Measurements from ENCODE around the gene DNASE1L1.

Gene DNASE1L1

DNA sequence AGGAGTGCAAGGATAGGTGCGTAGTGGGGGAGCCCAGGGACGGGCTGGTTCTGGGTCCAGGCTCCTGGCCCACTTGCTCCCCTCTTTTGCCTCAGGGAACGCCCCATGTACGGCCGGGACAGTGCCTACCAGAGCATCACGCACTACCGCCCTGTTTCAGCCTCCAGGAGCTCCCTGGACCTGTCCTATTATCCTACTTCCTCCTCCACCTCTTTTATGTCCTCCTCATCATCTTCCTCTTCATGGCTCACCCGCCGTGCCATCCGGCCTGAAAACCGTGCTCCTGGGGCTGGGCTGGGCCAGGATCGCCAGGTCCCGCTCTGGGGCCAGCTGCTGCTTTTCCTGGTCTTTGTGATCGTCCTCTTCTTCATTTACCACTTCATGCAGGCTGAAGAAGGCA lies 28.3 kb downstream of the DNASE1L1 start:
- no peak for FAIRE-seq

- FAIRE-seq: no peak
Measured at GRCh38 chrX:154380153-154380552, 28.9 kb downstream of the DNASE1L1 start.

DNA sequence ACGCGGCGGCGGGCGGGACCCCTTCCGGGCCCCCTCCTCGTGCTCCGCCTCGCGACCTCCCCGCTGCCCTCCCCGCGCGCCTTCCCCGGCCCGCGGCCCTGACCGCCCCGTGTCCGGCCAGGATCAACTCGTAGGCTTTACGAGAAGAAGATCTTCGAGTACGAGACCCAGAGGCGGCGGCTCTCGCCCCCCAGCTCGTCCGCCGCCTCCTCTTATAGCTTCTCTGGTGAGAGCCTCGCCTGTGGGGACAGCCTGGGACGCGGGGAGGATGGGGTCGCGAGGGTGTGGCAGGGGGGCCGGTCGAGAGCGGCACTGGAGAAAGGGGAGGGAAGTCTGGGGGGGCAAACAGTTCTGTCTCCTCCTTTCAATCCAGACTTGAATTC lies 29.5 kb downstream of the DNASE1L1 start:
- FAIRE-seq: no peak

GRCh38 chrX:154378799-154379568 lies 30.1 kb downstream of the DNASE1L1 start, which contains the start of gene EMD:
EMD (plus strand) TSS chrX:154379295; CDS start chrX:154379485, 190 bp downstream.
- FAIRE-seq: peak; percentile 93

- no peak for FAIRE-seq
Measured at GRCh38 chrX:154378059-154378798, 30.8 kb downstream of the DNASE1L1 start.

GRCh38 chrX:154376774-154377173 lies 32.3 kb downstream of the DNASE1L1 start:
- no peak for FAIRE-seq

DNA sequence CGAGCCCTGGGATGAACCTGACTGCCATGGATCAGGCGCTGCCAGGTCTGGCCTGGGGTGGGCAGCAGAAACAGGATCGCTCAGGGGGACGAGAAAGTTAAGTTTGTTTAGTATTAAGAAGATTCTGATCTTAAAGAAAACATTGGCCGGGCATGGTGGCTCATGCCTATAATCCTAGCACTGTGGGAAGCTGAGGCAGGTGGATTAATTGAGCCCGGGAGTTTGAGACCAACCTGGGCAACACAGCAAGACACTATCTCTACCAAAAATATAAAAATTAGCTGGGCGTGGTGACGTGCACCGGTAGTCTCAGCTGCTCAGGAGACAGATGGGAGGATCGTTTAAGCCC lies 33.9 kb downstream of the DNASE1L1 start:
- FAIRE-seq: no peak

DNA sequence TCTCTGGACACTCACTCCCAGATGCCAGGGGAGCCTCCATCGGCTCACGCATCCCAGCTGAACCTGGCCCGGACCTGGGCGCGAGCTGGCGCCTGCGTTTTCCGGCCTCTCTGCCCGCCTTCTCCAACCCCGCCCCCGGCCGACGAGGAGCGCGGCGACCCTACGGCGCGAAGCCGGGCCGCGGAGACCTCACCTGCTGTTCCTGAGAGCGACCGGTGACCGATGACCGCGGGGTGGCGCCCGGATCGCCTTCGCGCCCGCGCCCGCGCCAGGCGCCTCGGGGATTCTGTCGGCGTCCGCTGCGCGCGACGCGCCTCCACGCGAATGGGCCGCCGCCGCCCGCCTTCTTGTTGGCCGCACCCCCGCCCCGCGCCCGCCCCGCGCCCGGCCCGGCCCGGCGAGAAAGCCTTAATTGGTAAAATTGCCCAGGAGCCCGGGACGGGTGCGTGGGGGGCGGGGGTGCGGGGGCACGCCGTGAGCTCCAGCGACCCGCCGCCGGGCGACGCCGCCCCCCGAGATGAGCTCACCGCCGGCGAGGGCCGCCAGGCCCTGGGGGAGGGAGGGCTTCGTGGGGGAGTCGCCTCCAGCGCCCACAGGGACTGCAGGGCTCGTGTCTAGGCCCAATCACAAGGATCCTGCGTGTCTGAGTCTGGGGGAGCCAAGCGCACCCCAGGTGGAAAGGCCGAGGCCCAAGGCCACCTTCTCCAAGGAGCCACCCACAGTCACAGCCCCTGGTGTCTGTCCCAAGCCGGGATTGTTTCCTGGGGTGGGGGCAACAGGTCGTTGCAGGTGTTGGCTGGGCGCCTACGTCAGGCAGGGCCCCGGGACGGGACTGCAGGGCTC lies 34.5 kb downstream of the DNASE1L1 start, which contains the start of gene FLNA:
Gene FLNA (minus strand): TSS at position 322 of the 843 bp plus-strand sequence. CDS start 3,389 bp downstream, outside the sequence.
- no peak for FAIRE-seq

DNA sequence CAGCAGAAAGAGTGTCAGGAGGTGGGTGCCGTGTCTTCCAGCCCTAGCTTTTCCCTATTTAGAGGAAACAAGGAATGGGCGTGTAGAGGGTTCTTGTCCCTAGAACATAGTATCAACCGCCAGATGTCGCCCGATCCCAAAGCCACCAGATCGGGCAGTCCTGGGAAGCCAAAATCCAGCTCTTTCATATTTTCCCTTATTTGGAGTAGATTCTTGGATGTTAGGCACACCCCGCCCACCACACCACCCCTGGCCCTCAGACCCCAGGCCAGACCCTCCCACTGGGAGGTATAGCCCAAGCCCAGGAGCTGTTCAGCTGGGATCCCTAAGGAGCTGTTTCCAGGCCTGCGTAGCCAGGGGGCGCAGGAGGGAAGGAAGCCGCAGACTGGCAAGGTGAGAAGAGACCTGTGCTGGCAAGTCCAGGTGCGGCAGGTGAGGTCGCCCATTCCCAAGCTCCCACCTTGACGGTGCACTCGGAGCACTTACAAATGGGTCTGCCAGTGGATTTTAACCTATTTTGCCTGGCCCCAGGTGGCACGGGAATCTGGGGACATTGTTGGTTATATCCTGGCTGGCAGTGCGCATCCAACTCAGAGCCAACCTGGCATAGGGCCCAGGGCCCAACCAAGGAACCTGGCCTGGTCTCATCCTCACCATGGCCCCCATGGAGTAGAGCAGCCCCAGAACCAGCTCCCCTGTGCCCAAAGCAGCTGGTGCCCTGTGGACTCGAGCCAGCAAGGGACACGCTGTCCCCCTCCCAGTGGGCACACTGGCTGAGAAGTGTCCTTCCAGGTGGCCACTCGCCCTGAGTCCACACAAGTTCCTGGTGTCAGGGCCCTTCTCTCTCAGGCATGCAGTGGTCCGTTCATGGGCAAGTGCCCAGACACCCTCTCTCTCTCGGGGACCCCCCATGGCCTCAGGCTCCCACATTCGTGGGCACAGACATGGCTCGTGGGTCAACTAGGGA lies 35.4 kb downstream of the DNASE1L1 start:
- FAIRE-seq: no peak

DNA sequence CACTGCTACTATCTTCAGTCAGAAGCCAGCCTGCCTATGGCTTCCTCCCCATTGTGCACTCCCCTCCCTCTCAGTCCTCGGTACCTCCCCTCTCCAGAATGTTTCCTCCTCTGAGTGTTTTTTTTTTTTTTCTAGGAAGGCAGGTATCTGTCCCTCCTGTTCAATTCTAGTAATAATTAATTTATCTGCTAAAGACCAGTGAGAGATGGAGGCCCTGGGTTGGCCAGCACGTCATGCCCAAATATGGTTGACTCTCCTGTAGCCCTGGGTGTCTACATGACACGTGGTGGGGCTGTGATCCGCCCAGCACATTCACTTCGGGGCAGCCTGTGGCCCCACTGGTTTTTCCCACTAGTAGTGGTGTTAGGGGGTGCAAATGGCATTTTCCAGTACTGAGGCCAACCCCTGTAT lies 36.4 kb downstream of the DNASE1L1 start:
- FAIRE-seq: no peak

GRCh38 chrX:154371789-154372300 lies 37.2 kb downstream of the DNASE1L1 start:
- FAIRE-seq: no peak

DNA sequence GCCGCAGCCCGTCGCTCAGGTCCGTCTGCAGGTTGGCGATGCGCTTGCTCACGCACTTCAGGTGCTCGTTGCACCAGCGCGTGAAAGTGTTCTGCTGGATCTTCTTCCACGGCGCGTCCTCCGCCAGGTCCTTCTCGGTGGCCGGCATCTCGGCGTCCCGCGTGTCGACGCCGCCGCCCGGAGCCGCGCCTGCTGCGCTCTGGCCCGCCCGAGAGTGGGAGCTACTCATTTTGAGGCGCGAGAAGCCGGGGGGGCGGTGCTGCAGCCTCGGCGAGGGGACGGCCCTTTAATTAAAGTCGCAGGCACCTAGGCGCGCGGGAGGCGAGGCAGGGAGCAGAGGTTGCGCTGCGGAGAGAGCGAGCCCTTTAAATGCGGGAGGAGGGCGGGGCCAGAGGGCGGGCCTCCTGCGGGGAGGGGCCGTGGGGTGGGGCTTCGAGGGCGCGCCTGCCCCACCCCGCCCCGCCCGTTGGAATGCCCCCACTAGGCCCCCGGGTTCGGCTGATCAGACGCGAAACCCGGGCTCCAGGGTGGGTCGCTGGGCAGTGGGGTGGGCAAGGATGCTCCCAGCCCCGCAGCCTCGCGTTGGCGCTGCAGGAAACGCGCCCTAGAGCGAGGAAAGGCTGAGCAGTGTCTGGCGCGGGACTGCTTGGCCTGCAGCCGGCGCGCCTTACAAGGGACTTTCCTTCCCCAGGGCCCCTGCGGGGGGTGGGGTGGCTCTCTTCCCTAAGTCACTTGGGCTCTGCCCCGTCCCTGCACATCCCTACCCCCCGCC lies 37.9 kb downstream of the DNASE1L1 start:
- FAIRE-seq: no peak

DNA sequence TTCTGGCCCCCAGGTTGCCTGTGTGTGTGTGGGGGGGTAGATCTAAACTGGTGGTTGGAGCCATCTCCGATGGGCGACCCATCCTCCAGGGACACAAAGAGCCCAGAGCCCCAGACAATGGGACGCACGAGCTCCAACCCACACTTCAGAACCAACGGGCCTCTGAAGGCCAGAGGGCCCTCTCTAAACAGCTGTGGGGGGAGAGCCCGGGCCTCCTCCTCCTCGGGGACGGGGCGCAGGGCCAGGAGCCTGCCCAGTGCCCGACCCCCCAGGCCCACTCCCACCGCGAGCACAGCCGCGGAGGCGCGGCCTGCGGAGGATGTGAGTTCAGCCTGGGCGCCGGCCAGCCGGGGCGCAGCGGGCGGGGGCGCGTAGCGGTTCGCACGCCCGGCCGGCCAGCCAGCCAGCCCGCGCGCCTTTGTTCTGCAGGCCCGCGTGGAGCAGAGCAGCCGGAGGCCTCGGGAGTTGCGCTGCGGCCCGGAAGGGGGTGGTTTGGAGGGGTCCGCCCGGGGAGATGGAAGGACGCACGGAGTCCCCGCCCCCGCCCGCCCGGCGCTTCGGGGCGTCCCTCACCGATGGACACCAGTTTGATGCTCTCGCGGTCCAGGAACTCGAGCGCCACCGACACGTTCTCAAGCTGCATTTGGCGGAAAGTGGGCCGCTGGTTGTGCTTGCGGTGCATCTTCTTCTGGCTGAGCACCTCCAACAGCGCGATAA lies 38.6 kb downstream of the DNASE1L1 start:
- no peak for FAIRE-seq

DNA sequence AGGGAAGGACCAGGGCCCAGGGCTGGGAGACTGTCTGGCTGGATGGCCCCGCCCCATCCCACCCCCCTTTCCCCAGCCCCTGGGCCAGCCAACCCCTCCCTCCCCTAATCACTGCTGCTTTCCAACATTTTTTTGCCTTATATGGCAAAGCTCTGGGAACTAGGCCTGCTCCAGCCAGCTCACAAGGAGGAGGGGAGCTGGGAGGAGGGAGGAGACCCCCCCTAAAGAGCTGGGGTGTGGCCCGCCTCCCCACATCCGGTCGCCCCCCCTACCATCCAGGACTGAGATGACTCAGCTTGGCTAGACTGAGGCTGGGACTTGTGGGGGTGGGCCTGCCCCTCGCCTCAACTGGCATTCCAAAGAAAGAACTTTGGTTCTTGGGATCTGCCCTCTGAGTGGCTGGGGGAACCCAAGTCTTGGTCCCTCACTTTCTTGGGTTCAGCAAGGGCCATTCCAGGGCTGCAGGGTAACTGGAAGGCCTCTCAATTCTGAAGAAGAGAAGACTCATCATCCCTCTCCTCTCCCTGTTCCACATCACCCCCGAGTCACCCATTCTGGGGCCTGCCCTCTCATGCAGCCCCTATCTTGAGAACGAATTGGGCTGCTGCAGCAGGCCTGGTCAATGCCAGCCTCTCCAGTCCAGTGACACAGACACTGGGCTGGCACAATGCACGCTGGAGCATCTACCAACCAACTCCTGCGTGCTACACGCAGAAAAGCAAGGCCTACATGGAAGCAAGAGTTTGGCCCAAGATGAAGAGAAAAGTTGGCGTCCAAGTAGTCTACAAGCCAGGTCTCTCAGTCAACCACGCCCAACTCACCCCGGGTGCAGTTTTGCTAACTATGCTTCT lies 39.4 kb downstream of the DNASE1L1 start:
- FAIRE-seq: no peak

DNA sequence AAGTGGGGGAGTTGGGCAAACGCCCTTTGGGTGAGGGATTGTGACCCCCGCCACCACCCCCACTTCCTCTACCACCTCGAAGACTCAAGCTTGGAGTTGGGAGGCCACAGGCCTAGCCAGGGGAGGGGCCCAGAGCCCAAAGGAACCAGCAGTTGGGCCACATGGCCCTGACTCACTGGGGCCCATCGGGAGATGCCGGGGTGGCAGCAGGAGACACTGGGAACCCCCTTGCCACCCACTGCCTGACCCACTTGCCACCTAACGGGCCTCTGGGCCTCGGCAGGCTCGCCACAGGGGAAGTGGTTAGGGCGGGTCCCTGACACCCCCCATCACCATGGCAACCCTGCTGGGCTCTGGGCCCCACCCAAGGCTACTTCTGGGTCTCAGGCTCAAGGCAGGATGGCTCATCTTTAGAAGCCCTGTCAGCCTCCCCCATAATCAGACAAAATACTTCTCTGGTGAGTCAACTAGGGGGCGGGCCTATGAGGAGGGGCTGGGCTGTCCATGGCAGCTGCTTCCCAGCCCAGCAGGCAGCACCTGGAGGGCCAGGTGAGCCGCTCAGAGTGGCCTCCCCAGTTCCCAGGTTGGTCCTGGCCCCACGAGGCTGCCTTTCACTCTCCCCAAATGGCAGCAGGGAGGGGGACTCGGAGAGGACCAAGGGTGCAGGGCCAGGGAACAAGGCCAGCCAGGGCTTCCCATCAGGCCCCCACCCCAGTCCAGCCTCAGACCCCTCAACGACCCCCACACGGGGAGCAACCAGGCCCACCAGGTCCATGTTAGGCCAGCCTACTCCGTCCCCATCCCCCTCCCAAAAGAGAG lies 40.2 kb downstream of the DNASE1L1 start:
- FAIRE-seq: no peak

GRCh38 chrX:154367474-154368308 lies 41.4 kb downstream of the DNASE1L1 start:
- no peak for FAIRE-seq

- FAIRE-seq: no peak
Measured at GRCh38 chrX:154366666-154367055, 42.4 kb downstream of the DNASE1L1 start.

Measured in A204.1 (cell line).